Neural cell (in vitro differentiated cells): ENCODE data around the gene MPND. TPM values are rescaled to one million over a fixed set of nuclear protein-coding genes. Genes with fewer than 3 reads are reported as not detected.

Experiments used
- H2AFZ ChIP-seq: fragments of 200-600, 300-800 bp; sonication (generic), shearing (Covaris generic); 2 replicates; pipeline ENCODE4 v1.6.0; 2014; ENCODE audit warnings: low read depth, mild to moderate bottlenecking, antibody characterized with exemption, low read length, moderate library complexity
- H3F3A ChIP-seq: fragments of 200-600 bp; shearing (Covaris generic); 2 replicates; pipeline ENCODE4 v1.6.1; 2016; ENCODE audit warnings: mild to moderate bottlenecking, moderate library complexity, mixed read lengths, antibody characterized with exemption, low read length; ENCODE audit not compliant: insufficient read depth, poor library complexity, severe bottlenecking
- H3K27ac ChIP-seq: fragments of 200-600, 300-800 bp; sonication (generic), shearing (Covaris generic); 2 replicates; pipeline ENCODE4 v1.5.1; 2014; ENCODE audit warnings: mild to moderate bottlenecking, low read length, moderate library complexity
- H3K27me3 ChIP-seq: fragments of 300-800, 200-600 bp; sonication (generic), shearing (Covaris generic); 2 replicates; pipeline ENCODE4 v1.6.0; 2014; ENCODE audit warnings: mild to moderate bottlenecking, low read depth, low read length, moderate library complexity; ENCODE audit not compliant: insufficient read depth
- H3K36me3 ChIP-seq: fragments of 300-800, 200-600 bp; sonication (generic), shearing (Covaris generic); 2 replicates; pipeline ENCODE4 v1.5.1; 2014; ENCODE audit warnings: mild to moderate bottlenecking, antibody characterized with exemption, low read length, moderate library complexity; ENCODE audit not compliant: insufficient read depth
- H3K4me2 ChIP-seq: fragments of 300-800, 200-600 bp; sonication (generic), shearing (Covaris generic); 2 replicates; pipeline ENCODE4 v1.6.0; 2014; ENCODE audit warnings: mild to moderate bottlenecking, low read length
- H3K4me3 ChIP-seq: fragments of 300-800, 200-600 bp; sonication (generic), shearing (Covaris generic); 2 replicates; pipeline ENCODE4 v1.5.1; 2014; ENCODE audit warnings: mild to moderate bottlenecking, low read length, moderate library complexity
- H3K79me2 ChIP-seq: fragments of 200-600 bp; shearing (Covaris generic); replicated peaks from 2 replicates; pipeline ENCODE4 v1.6.0; 2014; ENCODE audit warnings: mild to moderate bottlenecking, low read length, moderate library complexity; ENCODE audit not compliant: insufficient read depth
- H3K9ac ChIP-seq: fragments of 300-800, 200-600 bp; sonication (generic), shearing (Covaris generic); 2 replicates; pipeline ENCODE4 v1.6.1; 2016; ENCODE audit warnings: mild to moderate bottlenecking, low read length, mixed read lengths
- H3K9me2 ChIP-seq: fragments of 200-600 bp; shearing (Covaris generic); 2 replicates; pipeline ENCODE4 v1.6.1; 2016; ENCODE audit warnings: mild to moderate bottlenecking, low read length, mixed read lengths; ENCODE audit not compliant: insufficient read depth
- H3K9me3 ChIP-seq: fragments of 200-600, 300-800 bp; sonication (generic), shearing (Covaris generic); 2 replicates; pipeline ENCODE4 v1.6.1; 2016; ENCODE audit warnings: mild to moderate bottlenecking, mixed run types, low read length, moderate library complexity, mixed read lengths
- H4K20me1 ChIP-seq: fragments of 200-600 bp; shearing (Covaris generic); 2 replicates; pipeline ENCODE4 v1.6.1; 2016; ENCODE audit warnings: mild to moderate bottlenecking, mixed run types; ENCODE audit not compliant: insufficient read depth
- EP300 ChIP-seq: fragments of 450-650 bp; conservative IDR thresholded peaks from 2 replicates; pipeline ENCODE4 v1.6.1; 2014; ENCODE audit warnings: antibody characterized with exemption, mild to moderate bottlenecking, moderate library complexity; ENCODE audit not compliant: poor library complexity, severe bottlenecking
- EZH2 ChIP-seq: fragments of 200-600, 300-800 bp; shearing (Covaris generic), sonication (generic); IDR thresholded peaks from 2 replicates; pipeline ENCODE4 v1.6.1; 2014; ENCODE audit warnings: antibody characterized with exemption, low read length, borderline replicate concordance, mild to moderate bottlenecking; ENCODE audit not compliant: insufficient read depth, poor library complexity, severe bottlenecking
- POLR2AphosphoS5 ChIP-seq: IDR thresholded peaks from 2 replicates; pipeline ENCODE4 v1.6.1; 2012
- RAD21 ChIP-seq: fragments of 450-650 bp; conservative IDR thresholded peaks from 2 replicates; pipeline ENCODE4 v1.6.1; 2014; ENCODE audit warnings: antibody characterized with exemption, mild to moderate bottlenecking, moderate library complexity
- SMC3 ChIP-seq: fragments of 450-650 bp; conservative IDR thresholded peaks from 2 replicates; pipeline ENCODE4 v1.6.1; 2014; ENCODE audit warnings: antibody characterized with exemption, mild to moderate bottlenecking, moderate library complexity; ENCODE audit not compliant: poor library complexity
- TAF1 ChIP-seq: IDR thresholded peaks from 2 replicates; pipeline ENCODE4 v1.6.1; 2012; ENCODE audit warnings: low read depth
- polyA plus RNA-seq: library from polyadenylated mRNA; depleted of rRNA; stranded (reverse); fragments of >200 nt; gene quantifications from 2 replicates; pipeline ENCODE4 v1.2.3, GENCODE V29; 2014
- TF ChIP-seq, protein P1 (sequence below): fragments of 450-650 bp; IDR thresholded peaks from 2 replicates; pipeline ENCODE4 v1.5.1; 2014; ENCODE audit warnings: antibody characterized with exemption, mild to moderate bottlenecking, moderate library complexity; ENCODE audit not compliant: poor library complexity, severe bottlenecking
- TF ChIP-seq, protein P2 (sequence below): IDR thresholded peaks from 2 replicates; pipeline ENCODE4 v1.6.1; 2012; ENCODE audit warnings: borderline replicate concordance

Gene MPND
- polyA plus RNA-seq, 1 donor from 2014 or later, result 34.8 TPM

DNA sequence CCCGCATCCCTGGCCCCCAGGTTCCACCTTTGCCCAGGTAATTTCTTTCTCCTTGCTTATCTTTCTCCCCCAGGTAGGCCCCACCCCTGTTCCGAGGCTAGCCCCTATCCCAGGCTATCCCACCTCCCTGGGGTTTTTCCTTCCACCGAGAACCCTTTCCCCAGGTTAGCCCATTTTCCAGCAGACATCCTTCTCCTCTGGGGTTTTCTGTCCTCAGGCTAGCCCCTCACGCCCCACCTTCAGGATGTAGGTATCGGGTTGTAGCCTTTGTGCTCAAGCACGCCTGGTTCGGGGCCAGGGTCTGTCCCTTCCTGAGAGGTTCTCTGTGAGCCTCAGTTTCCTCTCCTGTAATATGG, 38.1 kb upstream of the MPND start:
- H3K9ac ChIP-seq, result peak overlapping the region; percentile 69

DNA sequence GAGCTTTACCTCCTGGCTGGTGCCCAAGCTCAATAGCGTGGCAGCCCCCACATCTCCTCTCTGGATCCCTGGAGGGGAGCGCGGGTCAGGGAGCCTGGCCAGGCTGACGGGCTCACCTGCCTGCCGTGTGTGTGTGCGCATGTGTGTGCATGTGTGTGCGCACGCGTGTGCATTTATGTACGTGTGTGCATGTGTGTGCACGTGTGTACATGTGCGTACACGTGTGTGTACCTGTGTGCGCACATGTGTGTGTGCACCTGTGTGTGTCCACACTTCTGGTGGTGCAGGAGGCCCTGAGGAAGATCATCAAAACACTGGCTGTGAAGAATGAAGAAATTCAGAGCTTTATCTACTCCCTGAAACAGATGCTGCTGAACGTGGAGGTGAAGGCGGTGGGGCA, 37.7 kb upstream of the MPND start:
- TF ChIP-seq POLR2AphosphoS5 (no peak), SMC3 (no peak), RAD21 (no peak), TAF1 (no peak), EZH2 (no peak)
- TF ChIP-seq, protein P1, sequence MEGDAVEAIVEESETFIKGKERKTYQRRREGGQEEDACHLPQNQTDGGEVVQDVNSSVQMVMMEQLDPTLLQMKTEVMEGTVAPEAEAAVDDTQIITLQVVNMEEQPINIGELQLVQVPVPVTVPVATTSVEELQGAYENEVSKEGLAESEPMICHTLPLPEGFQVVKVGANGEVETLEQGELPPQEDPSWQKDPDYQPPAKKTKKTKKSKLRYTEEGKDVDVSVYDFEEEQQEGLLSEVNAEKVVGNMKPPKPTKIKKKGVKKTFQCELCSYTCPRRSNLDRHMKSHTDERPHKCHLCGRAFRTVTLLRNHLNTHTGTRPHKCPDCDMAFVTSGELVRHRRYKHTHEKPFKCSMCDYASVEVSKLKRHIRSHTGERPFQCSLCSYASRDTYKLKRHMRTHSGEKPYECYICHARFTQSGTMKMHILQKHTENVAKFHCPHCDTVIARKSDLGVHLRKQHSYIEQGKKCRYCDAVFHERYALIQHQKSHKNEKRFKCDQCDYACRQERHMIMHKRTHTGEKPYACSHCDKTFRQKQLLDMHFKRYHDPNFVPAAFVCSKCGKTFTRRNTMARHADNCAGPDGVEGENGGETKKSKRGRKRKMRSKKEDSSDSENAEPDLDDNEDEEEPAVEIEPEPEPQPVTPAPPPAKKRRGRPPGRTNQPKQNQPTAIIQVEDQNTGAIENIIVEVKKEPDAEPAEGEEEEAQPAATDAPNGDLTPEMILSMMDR, result no peak
- TF ChIP-seq, protein P2, sequence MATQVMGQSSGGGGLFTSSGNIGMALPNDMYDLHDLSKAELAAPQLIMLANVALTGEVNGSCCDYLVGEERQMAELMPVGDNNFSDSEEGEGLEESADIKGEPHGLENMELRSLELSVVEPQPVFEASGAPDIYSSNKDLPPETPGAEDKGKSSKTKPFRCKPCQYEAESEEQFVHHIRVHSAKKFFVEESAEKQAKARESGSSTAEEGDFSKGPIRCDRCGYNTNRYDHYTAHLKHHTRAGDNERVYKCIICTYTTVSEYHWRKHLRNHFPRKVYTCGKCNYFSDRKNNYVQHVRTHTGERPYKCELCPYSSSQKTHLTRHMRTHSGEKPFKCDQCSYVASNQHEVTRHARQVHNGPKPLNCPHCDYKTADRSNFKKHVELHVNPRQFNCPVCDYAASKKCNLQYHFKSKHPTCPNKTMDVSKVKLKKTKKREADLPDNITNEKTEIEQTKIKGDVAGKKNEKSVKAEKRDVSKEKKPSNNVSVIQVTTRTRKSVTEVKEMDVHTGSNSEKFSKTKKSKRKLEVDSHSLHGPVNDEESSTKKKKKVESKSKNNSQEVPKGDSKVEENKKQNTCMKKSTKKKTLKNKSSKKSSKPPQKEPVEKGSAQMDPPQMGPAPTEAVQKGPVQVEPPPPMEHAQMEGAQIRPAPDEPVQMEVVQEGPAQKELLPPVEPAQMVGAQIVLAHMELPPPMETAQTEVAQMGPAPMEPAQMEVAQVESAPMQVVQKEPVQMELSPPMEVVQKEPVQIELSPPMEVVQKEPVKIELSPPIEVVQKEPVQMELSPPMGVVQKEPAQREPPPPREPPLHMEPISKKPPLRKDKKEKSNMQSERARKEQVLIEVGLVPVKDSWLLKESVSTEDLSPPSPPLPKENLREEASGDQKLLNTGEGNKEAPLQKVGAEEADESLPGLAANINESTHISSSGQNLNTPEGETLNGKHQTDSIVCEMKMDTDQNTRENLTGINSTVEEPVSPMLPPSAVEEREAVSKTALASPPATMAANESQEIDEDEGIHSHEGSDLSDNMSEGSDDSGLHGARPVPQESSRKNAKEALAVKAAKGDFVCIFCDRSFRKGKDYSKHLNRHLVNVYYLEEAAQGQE, result no peak

More for the DNA sequence above, 38.1 kb upstream of the MPND start:
- Histone ChIP-seq H4K20me1 (no peaks in the 10 kb centered on the region), H3K4me2 (no peak overlapping the region), H3K9me3 (no peaks in the 10 kb centered on the region), H3K27me3 (no peaks in the 10 kb centered on the region), H3F3A (no peaks in the 10 kb centered on the region), H2AFZ (no peak overlapping the region), H3K9me2 (no peaks in the 10 kb centered on the region), H3K79me2 (no peaks in the 10 kb centered on the region), H3K27ac (no peak overlapping the region), H3K4me3 (peak overlapping the region; percentile 69), H3K36me3 (peaks cover 1% of the 10 kb centered on the region)
- TF ChIP-seq SMC3 (no peak), RAD21 (no peak), TAF1 (no peak), EP300 (no peak), POLR2AphosphoS5 (no peak), EZH2 (no peak)
- TF ChIP-seq, protein P1, result no peak
- TF ChIP-seq, protein P2, result no peak

More for the DNA sequence above, 37.7 kb upstream of the MPND start:
- Histone ChIP-seq H2AFZ (no peak overlapping the region), H3K9me3 (no peaks in the 10 kb centered on the region), H3K9ac (peak overlapping the region; percentile 69), H3K79me2 (no peaks in the 10 kb centered on the region), H3K36me3 (peaks cover 5% of the 10 kb centered on the region), H3K4me2 (no peak overlapping the region), H4K20me1 (no peaks in the 10 kb centered on the region), H3K27me3 (no peaks in the 10 kb centered on the region), H3K27ac (no peak overlapping the region), H3K4me3 (peak overlapping the region; percentile 69), H3K9me2 (no peaks in the 10 kb centered on the region), H3F3A (no peaks in the 10 kb centered on the region)
